Hepatocyte (in vitro differentiated cells): ENCODE data around the gene CX3CL1.

Experiments used
- CTCF ChIP-seq: fragments of 200-600 bp; sonication (generic); IDR thresholded peaks from 2 replicates; pipeline ENCODE4 v1.5.1; 2016; ENCODE audit warnings: antibody characterized with exemption, mild to moderate bottlenecking; ENCODE audit not compliant: poor library complexity
- EZH2phosphoT487 ChIP-seq: fragments of 200-600 bp; sonication (generic); IDR thresholded peaks from one replicate; pipeline ENCODE4 v1.6.1; 2018; ENCODE audit warnings: antibody characterized with exemption, mild to moderate bottlenecking, low read depth, moderate library complexity; ENCODE audit not compliant: unreplicated experiment, severe bottlenecking

- TF ChIP-seq EZH2phosphoT487 (no peak), CTCF (no peak)
These were observed 10.9 kb upstream of the CX3CL1 start for GRCh38 chr16:57361404-57361803.
